ENCODE data around the gene RPS16. TPM values are rescaled to one million over a fixed set of nuclear protein-coding genes. Genes with fewer than 3 reads are reported as not detected.

RPS16 gene
- total and polyA plus RNA-seq, 9 donors, result 2,348 to 7,403 (median 4,531) TPM

DNA sequence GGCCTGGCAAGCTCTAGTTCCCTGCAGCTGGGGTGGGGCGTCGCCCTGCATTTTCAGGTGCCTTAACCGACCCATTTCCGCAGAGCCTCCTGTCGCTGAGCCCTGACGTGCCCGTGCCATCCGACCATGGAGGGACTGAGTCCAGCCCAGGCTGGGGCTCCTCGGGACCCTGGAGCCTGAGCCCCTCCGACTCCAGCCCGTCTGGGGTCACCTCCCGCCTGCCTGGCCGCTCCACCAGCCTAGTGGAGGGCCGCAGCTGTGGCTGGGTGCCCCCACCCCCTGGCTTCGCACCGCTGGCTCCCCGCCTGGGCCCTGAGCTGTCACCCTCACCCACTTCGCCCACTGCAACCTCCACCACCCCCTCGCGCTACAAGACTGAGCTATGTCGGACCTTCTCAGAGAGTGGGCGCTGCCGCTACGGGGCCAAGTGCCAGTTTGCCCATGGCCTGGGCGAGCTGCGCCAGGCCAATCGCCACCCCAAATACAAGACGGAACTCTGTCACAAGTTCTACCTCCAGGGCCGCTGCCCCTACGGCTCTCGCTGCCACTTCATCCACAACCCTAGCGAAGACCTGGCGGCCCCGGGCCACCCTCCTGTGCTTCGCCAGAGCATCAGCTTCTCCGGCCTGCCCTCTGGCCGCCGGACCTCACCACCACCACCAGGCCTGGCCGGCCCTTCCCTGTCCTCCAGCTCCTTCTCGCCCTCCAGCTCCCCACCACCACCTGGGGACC, 27.9 kb downstream of the RPS16 start:
- TF ChIP-seq POLR2A (IDR thresholded peaks at IDR 0.05) (peak; percentile 36), EP300 (IDR thresholded peaks at IDR 0.05) (no peak)
- Histone ChIP-seq H3K27me3 (no peaks in the 10 kb centered on the region), H3K9me3 (no peaks in the 10 kb centered on the region), H3K36me3 (no peaks in the 10 kb centered on the region), H3K27ac (peak overlapping the region; percentile 87 to 98), H3K4me3 (peak overlapping the region; percentile 97), H3K4me1 (ENCODE audit: insufficient read depth) (peaks cover 5% of the 10 kb centered on the region)
- WGBS, 3 donors, result 16 to 30% (median 26%) methylated on average over 28 to 40 of the region's 40 CpGs
- peak; percentile 43 to 70 (median 66) for DNase-seq
- intact Hi-C loops (cut with DNase I), result no loop called here

DNA sequence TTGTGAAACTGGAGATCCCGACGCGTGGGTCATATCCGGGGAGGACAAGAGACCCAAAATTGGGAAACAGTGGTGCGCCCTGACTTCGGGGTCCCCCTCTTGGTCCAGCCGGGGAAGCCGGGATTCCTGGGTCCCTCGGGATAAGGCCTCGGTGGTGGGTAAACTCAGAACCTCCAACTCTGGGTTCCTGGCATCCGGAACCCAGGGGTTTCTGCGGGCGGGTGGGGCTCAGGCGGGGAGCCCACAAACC, 28.4 kb downstream of the RPS16 start:
- H3K27ac ChIP-seq, result peak overlapping the region; percentile 87 to 98
- H3K36me3 ChIP-seq, result no peaks in the 10 kb centered on the region
- intact Hi-C loops (cut with DNase I), result no loop called here
- peaks cover 6% of the 10 kb centered on the region for H3K4me1 ChIP-seq (ENCODE audit: insufficient read depth)
- H3K27me3 ChIP-seq, result no peaks in the 10 kb centered on the region
- peak overlapping the region; percentile 97 for H3K4me3 ChIP-seq
- H3K9me3 ChIP-seq, result no peaks in the 10 kb centered on the region
- WGBS, 3 donors, result 0 to 1% (median 1%) methylated on average over 8 to 14 of the region's 14 CpGs
- DNase-seq, result peak in 2 of 5 donors; percentile 59 to 68
- no peak for TF ChIP-seq CTCF (IDR thresholded peaks at IDR 0.05)

- Histone ChIP-seq H3K36me3 (no peaks in the 10 kb centered on the region), H3K9me3 (no peaks in the 10 kb centered on the region), H3K27ac (peak within 1 kb of the TSS; percentile 87 to 98), H3K27me3 (no peaks in the 10 kb centered on the region), H3K4me1 (ENCODE audit: insufficient read depth) (peaks cover 8% of the 10 kb centered on the region), H3K4me3 (peak within 1 kb of the TSS; percentile 97)
- intact Hi-C loops (cut with DNase I), result no loop called here
- 0 to 1% (median 0%) methylated on average over 43 to 56 of the region's 56 CpGs for WGBS, 3 donors
- TF ChIP-seq POLR2A (IDR thresholded peaks at IDR 0.05) (peak; percentile 99), EP300 (IDR thresholded peaks at IDR 0.05) (peak; percentile 29), CTCF (IDR thresholded peaks at IDR 0.05) (no peak)
- peak; percentile 88 to 95 (median 95) for DNase-seq
Observed at GRCh38 chr19:39406656-39407409, 28.9 kb downstream of the RPS16 start, which contains the start of gene ZFP36. TSS of gene ZFP36 (plus strand) at chr19:39406847. CDS start at chr19:39406905, 58 bp downstream.

DNA sequence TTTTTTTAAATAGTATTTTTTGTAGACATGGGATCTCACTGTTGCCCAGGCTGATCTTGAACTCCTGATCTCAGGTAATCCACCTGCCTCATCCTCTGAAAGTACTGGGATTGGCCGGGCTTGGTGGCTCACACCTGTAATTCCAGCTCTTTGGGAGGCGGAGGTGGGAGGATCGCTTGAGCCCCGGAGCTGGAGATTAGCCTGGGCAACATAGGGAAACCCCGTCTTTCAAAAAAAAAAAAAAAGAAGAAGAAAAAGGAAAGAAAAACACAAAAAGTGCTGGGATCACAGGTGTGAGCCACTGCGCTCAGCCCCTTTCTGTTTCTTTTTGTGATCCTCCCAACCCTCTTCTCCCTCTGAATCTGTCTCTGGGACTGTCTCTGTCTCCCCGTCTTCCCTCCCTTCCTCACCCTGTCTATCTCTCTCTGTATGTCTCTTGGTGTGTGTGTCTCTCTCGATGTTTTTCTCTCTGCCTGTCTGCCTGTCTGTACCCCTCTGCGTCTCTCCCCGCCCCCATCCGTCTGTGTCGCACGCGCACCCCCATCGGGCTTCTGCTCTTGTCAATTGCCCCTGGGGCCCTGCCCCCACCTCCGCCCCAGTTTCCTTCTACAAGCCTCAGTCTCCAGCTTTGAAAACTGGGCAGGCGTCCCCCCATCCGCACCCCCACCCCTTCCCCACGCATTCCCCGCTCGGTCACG, 29.6 kb downstream of the RPS16 start:
- H3K4me1 ChIP-seq (ENCODE audit: insufficient read depth), result peaks cover 5% of the 10 kb centered on the region
- TF ChIP-seq POLR2A (IDR thresholded peaks at IDR 0.05), result no peak
- no peak for TF ChIP-seq EP300 (IDR thresholded peaks at IDR 0.05)
- TF ChIP-seq CTCF (IDR thresholded peaks at IDR 0.05), result no peak
- no peaks in the 10 kb centered on the region for H3K27me3 ChIP-seq
- H3K27ac ChIP-seq, result peak overlapping the region; percentile 87 to 98
- DNase-seq, result no peak
- H3K9me3 ChIP-seq, result no peaks in the 10 kb centered on the region
- 10 to 17% (median 11%) methylated on average over 16 to 22 of the region's 22 CpGs for WGBS, 3 donors
- intact Hi-C loops (cut with DNase I), result no loop called here
- H3K36me3 ChIP-seq, result no peaks in the 10 kb centered on the region
- peak overlapping the region; percentile 97 for H3K4me3 ChIP-seq
